Measurements from ENCODE around the gene KCTD3. TPM values are rescaled to one million over a fixed set of nuclear protein-coding genes. Genes with fewer than 3 reads are reported as not detected.

Gene KCTD3
- total RNA-seq, 1 donor from 2014 or later = 26.9 TPM

DNA sequence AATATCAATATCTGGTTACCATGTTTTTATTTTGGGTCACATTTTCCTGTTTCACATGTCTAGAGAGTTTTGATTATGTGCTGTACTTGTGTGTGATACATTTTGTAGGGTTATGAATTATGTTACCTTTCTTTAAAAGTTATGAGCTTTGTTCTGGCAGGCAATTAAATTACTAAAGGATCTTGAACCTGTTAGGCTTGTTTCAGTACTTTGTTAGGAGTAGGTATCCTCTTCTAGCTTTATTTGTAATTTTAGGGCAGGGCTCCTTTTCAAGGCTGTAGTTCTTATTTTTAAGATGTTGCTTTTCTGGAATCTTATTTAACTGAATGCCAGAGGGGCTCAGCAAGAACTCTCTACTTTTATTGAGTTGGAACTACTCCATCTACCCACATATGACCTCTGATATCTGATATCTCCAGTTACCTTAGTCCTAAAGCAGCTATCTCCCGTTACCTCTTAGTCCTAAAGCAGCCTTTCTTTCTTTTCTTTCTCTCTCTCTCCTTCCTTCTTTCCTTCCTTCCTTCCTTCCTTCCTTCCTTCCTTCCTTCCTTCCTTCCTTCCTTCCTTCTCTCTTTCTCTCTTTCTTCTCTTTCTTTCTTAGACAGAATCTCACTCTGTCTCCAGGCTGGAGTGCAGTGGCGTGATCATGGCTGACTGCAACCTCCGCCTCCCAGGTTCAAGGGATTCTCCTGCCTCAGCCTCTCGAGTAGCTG lies 23.8 kb downstream of the KCTD3 start:
- no peak overlapping the region for H3K4me3 ChIP-seq
- intact Hi-C loops (cut with DNase I) = no loop called here
- no peaks in the 10 kb centered on the region for H3K27me3 ChIP-seq
- H3K9me3 ChIP-seq = no peaks in the 10 kb centered on the region
- no peak overlapping the region for H3K27ac ChIP-seq
- peaks cover 9% of the 10 kb centered on the region for H3K36me3 ChIP-seq
- DNase-seq = no peak
- TF ChIP-seq, protein P1, sequence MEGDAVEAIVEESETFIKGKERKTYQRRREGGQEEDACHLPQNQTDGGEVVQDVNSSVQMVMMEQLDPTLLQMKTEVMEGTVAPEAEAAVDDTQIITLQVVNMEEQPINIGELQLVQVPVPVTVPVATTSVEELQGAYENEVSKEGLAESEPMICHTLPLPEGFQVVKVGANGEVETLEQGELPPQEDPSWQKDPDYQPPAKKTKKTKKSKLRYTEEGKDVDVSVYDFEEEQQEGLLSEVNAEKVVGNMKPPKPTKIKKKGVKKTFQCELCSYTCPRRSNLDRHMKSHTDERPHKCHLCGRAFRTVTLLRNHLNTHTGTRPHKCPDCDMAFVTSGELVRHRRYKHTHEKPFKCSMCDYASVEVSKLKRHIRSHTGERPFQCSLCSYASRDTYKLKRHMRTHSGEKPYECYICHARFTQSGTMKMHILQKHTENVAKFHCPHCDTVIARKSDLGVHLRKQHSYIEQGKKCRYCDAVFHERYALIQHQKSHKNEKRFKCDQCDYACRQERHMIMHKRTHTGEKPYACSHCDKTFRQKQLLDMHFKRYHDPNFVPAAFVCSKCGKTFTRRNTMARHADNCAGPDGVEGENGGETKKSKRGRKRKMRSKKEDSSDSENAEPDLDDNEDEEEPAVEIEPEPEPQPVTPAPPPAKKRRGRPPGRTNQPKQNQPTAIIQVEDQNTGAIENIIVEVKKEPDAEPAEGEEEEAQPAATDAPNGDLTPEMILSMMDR (IDR thresholded peaks at IDR 0.05) = no peak
- ATAC-seq = no peak
- H3K4me1 ChIP-seq = peaks cover 3% of the 10 kb centered on the region

- H3K36me3 ChIP-seq = peaks cover 8% of the 10 kb centered on the region
- ATAC-seq (no peak), DNase-seq (no peak)
- H3K27ac ChIP-seq = no peak overlapping the region
- no peaks in the 10 kb centered on the region for H3K27me3 ChIP-seq
- no peak overlapping the region for H3K4me3 ChIP-seq
- intact Hi-C loops (cut with DNase I) = no loop called here
- no peaks in the 10 kb centered on the region for H3K9me3 ChIP-seq
- peaks cover 3% of the 10 kb centered on the region for H3K4me1 ChIP-seq
- TF ChIP-seq, protein P1 (IDR thresholded peaks at IDR 0.05) = no peak
These were observed 27.5 kb downstream of the KCTD3 start for GRCh38 chr1:215594640-215595039.

- Histone ChIP-seq H3K27ac (no peak overlapping the region), H3K9me3 (no peaks in the 10 kb centered on the region), H3K27me3 (no peaks in the 10 kb centered on the region), H3K4me1 (peaks cover 3% of the 10 kb centered on the region), H3K4me3 (no peak overlapping the region), H3K36me3 (peaks cover 8% of the 10 kb centered on the region)
- intact Hi-C loops (cut with DNase I) = no loop called here
- ATAC-seq = no peak
- TF ChIP-seq, protein P1 (IDR thresholded peaks at IDR 0.05) = no peak
- DNase-seq = no peak
These were observed 28.1 kb downstream of the KCTD3 start for GRCh38 chr1:215595231-215595630.

GRCh38 chr1:215597961-215598360 lies 30.9 kb downstream of the KCTD3 start:
- Histone ChIP-seq H3K4me1 (peaks cover 3% of the 10 kb centered on the region), H3K36me3 (peaks cover 17% of the 10 kb centered on the region), H3K9me3 (no peaks in the 10 kb centered on the region), H3K27me3 (no peaks in the 10 kb centered on the region), H3K4me3 (no peak overlapping the region), H3K27ac (no peak overlapping the region)
- DNase-seq = no peak
- intact Hi-C loops (cut with DNase I) = no loop called here
- ATAC-seq = no peak
- TF ChIP-seq, protein P1 (IDR thresholded peaks at IDR 0.05) = no peak

- Histone ChIP-seq H3K9me3 (no peaks in the 10 kb centered on the region), H3K27ac (no peak overlapping the region)
- no peak for ATAC-seq
These were observed 32.4 kb downstream of the KCTD3 start for GRCh38 chr1:215599418-215600074.

More at GRCh38 chr1:215599418-215600074, 32.4 kb downstream of the KCTD3 start:
- intact Hi-C loops (cut with DNase I) = no loop called here
- DNase-seq = no peak
- Histone ChIP-seq H3K27me3 (no peaks in the 10 kb centered on the region), H3K36me3 (peaks cover 27% of the 10 kb centered on the region), H3K4me1 (peaks cover 3% of the 10 kb centered on the region), H3K4me3 (no peak overlapping the region)
- TF ChIP-seq, protein P1 (IDR thresholded peaks at IDR 0.05) = no peak
